ENCODE results near the gene HSPG2.

- TF ChIP-seq PML (IDR thresholded peaks at IDR 0.05; ENCODE audit: low read length) (no peak), EZH2 (IDR thresholded peaks at IDR 0.05; ENCODE audit: borderline replicate concordance, low read depth, low read length) (no peak)
Observed at GRCh38 chr1:21841852-21842466, 95.2 kb downstream of the HSPG2 start.
